Umbilical cord (tissue), 2 donors: ENCODE measurements around the gene LRMDA. TPM values are rescaled to one million over a fixed set of nuclear protein-coding genes. Genes with fewer than 3 reads are reported as not detected.
"Not testable (repeated sequence)": the region's sequence is repeated elsewhere in the genome, so short reads cannot be mapped to it uniquely, and the experiment has no call there.

ENCODE experiments used
- DNase-seq: peaks from one replicate; pipeline ENCODE4 v3.0.0-alpha.2; 2015; ENCODE audit warnings: low spot score
- total RNA-seq: library from RNA; depleted of rRNA; stranded (reverse); fragments of >200 nt; gene quantifications from one replicate; pipeline ENCODE4 v1.2.3, GENCODE V29; 2014; ENCODE audit warnings: low replicate concordance; ENCODE audit not compliant: insufficient read depth

The LRMDA gene
- total RNA-seq, 1 donor from 2014 or later: 1.7 TPM

GRCh38 chr10:76576276-76576962, 1145.0 kb downstream of the LRMDA start:
- DNase-seq: no peak

GRCh38 chr10:76577455-76577854, 1146.0 kb downstream of the LRMDA start:
- DNase-seq: no peak

DNA sequence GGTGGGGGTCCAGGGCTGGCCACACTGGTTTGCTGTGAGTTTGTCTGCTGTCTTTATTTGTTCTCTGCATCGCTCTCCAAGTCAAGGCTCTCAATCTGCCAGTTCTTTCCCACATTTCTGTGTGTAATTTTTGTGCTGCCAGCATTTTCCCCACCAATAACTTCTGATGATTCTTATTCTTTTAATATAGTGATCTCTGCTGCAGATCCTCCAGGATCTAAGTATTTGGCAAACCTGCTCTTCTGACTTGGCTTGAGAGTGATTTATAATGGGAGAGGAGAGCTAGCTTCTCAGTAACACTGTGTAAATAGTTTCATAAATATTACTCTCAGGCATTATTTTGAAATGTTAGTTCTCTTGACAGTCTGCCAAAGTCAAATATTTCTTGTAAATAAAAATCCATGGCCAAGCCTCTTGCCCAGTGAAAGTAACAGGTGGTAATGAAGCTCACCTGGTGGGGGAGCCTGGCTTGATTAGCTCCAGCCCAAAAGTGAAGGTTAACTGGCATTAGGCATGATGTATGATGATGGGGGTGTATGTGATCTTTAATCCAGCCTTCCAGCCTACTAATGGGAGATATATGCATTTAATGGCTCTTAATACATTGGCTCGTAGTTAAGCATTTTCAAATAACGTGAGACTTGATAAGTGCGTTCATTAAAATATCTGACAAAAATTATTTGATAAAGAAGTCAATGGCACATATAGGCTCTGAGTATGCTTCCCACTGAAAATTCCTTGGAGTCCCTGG, 1150.3 kb downstream of the LRMDA start:
- peak; percentile 25 for DNase-seq

GRCh38 chr10:76582531-76582930, 1151.1 kb downstream of the LRMDA start:
- no peak for DNase-seq

DNA sequence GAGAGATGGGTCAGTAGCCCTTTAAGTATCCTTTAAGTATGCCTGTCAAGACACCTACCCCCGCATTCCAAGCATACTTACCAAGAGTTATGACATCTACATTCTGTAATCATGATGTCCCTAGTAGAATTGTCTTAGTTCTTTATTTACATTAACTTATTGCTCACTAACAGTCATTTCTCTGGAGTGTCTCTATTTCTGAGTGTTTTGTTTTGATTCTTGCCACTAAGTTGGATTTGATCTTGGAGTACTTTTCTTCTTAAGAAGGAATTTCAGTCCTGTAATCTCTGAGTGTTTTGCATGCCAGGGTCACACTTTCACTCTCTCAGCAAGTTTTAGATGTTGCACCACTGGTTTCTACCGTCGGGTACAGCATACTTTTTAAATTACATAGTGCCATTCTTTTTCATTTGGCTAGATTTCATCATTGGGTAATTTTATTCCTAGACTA, 1152.3 kb downstream of the LRMDA start:
- DNase-seq: peak; percentile 83

- not testable (repeated sequence) for DNase-seq
Measured at GRCh38 chr10:76584466-76584865, 1153.0 kb downstream of the LRMDA start.

Other genes with a start within 250 kb of the LRMDA start
- gene VDAC2, start 220.8 kb upstream of the LRMDA start, total RNA-seq: 77.3 TPM
- 15.9 TPM for gene COMTD1, start 195.7 kb upstream of the LRMDA start, total RNA-seq
- 10.1 TPM for gene ZNF503, start 29.9 kb upstream of the LRMDA start, total RNA-seq